Measurements from ENCODE around the gene IL20.
A peak's percentile ranks its signal among the peaks of the same experiment; 100 is the strongest.
"Not testable (repeated sequence)": the region's sequence is repeated elsewhere in the genome, so short reads cannot be mapped to it uniquely, and the experiment has no call there.

Gene IL20

DNA sequence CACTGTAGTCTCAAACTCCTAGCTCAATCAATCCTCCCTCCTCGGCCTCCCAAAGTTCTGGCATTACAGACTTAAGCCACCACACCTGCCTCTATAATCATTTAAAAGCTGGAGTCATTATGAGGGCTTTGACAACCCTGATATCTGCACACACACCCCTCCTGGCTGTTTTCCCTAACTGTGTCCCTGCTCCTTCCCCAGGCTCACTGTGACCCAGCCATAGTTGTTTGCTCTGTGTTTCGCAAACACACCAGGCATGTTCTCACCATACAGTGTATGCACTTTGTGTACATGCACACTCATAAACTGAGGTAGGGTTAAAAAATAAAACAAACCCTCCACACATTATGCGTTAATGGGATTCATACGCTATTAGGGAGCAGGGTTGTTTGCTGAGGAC is 21.8 kb upstream of the IL20 start:
- no peak for DNase-seq

DNA sequence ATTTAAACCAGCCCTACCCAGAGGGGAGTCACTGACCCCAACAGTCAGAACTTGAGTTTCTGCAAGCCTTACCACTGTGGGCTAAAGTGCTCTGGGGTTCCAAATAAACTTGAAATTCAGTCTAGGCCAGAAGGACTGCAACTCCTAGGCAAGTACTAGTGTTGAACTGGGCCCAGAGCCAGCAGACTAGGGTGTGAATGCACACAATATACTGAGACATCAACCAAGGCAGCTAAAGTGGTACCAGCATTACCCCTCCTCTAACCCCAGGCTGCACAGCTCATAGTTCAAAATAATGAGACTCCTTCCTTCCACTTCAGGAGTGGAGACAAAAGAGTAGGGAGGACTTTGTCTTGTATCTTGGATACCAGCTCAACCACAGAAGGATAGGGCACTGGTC is 18.9 kb upstream of the IL20 start:
- DNase-seq, result no peak

DNA sequence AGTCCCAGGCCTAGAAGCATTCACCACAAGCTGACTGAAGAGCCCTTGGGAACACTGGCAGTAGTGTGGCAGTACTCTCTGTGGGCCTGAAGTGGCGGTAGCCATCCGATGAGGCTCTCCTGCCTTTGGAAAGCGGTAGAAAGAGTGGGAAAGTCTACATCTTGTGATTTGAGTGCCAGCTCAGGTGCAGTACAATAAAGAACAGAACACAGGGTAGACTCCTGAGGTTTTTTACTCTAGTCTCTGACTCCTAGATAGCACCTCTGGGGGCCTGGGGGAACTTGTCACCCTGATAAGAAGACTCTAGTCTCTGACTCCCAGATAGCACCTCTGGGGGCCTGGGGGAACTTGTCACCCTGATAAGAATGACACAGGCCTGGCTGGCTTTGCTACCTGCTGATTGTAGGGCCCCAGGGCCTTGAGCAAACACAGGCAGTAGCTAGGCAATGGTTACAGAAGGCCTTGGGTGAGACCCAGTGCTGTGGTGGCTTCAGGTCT is 18.0 kb upstream of the IL20 start:
- DNase-seq, result no peak

DNA sequence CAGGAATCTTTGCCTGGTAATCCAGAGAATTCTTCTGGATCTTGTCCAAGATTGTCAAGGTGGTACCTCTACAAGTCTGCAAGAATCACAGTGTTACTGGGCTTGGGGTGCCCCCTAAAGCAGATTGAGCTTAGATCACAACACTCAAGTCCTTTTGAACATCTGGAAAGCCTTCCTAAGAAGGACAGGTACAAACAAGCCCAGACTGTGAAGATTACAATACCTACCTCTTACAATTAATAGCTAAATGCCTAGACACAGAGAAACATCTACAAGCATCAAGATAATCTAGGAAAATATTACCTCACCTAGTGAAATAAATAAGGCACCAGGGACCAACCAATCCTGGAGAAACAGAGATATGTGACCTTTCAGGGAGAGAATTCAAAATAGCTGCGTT is 17.5 kb upstream of the IL20 start:
- no peak for DNase-seq

DNA sequence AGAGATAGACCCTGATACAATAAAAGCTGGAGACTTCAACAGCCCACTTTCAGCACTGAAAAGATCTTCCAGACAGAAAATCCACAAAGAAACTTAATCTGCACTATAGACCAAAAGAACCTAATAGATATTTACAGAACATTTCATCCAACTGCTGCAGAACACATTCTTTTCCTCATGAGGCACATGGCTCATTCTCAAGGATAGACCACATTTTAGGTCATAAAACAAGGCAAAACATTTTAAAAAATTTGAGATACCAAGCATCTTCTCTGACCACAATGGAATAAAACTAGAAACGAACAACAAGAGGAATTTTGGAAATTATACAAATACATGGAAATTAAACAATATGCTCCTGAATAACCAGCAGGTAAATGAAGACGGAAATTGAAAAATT is 15.0 kb upstream of the IL20 start:
- DNase-seq, result no peak

DNA sequence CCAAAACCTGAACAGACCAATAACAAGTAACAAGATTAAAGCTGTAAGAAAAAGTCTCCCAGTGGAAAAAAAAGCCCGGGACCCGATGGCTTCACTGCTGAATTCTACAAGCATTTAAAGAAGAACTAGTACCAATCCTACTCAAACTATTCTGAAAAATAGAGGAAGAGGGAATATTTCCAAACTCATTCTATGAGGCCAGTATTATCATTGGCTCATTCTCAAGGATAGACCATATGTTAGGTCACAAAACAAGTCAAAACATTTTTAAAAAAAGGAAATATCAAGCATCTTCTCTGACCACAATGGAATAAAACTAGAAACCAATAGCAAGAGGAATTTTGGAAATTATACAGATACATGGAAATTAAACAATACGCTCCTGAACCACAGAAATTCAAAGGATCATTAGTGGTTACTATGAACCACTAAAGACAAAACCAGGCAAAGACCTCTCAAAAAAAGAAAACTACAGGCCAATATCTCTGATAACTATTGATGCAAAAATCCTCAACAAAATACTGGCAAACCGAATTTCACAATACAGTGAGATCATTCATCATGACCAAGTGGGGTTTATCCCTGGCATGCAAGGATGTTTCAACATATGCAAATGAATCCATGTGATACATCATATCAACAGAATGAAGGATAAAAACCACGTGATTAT is 13.9 kb upstream of the IL20 start:
- DNase-seq, result no peak

DNA sequence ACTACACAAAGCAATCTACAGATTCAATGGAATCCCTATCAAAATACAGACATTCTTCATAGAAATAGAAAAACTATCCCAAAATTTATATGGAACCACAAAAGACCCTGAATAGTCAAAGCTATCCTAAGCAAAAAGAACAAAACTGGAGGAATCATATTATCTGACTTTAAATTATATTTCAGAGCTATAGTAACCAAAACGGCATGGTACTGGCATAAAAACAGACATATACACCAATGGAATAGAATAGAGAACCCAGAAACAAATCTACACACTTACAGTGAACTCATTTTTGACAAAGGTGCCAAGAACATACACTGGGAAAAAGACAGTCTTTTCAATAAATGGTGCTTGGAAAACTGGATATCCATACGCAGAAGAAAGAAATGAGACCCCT is 12.8 kb upstream of the IL20 start:
- not testable (repeated sequence) for DNase-seq

DNA sequence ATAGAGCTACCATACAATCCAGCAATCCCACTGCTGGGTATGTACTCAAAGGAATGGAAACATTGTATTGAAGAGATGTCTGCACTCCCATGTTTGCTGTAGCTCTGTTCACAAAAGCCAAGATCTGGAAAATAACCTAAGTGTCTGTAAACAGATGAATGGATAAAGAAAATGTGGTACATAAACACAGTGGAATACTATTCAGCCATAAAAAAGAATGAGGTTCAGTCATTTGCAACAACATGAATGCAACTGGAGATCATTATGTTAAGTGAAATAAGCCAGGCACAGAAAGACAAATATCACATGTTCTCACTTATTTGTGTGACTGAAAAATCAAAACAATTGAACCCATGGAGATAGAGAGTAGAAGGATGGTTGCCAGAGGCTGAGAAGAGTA is 11.7 kb upstream of the IL20 start:
- DNase-seq, result not testable (repeated sequence)

DNA sequence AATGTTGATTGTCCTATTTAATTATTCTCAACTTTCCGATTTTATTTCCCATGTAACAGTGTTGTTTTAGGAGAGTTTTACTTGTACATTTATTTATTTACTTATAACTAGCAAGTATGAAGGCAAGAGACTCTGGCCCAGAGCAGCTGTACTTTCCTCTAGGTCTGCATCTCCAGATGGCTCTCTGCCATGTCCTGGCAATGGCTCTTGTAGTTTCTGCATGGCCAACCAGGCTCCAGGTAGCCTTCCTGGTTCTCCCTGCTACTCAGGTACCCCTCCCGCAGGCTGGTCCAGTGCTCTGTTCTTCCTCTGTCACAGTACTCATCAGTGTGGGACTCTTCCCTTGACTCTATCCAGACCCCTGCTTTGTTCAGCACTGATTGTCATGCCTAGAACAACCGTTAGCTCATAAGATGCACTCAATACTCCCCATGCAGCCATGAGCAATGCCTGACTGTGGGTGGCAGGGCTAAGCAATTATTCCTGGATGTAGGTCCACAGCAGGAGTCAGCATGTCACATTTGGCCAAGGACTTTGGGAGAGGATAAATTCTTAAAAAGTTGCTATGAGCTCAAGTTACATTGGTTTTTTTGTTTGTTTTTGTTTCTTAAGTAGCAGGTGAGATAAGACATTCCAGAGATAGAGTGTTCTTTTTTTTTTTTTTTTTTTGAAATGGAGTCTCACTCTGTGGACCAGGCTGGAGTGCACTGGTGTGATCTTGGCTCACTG is 10.9 kb upstream of the IL20 start:
- DNase-seq, result no peak

DNA sequence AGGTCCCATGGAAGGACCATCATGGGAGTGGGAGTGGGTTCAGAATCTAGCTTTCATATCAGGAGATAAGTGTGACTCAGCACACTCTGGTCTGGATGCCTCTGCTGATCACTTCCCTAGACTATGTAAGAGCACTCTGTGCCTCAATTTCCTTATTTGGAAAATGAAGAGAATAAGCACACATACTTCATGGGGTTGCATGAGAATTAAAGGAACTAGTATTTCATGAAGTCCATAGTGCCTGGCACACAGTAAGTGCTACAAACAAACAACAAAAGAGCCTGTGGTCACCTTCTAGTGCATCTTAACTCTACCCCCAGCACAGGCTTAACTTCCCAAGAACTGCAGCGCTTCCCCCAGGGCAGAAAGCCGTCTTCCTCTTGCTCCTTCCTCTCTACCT is 9.6 kb upstream of the IL20 start:
- no peak for DNase-seq

DNA sequence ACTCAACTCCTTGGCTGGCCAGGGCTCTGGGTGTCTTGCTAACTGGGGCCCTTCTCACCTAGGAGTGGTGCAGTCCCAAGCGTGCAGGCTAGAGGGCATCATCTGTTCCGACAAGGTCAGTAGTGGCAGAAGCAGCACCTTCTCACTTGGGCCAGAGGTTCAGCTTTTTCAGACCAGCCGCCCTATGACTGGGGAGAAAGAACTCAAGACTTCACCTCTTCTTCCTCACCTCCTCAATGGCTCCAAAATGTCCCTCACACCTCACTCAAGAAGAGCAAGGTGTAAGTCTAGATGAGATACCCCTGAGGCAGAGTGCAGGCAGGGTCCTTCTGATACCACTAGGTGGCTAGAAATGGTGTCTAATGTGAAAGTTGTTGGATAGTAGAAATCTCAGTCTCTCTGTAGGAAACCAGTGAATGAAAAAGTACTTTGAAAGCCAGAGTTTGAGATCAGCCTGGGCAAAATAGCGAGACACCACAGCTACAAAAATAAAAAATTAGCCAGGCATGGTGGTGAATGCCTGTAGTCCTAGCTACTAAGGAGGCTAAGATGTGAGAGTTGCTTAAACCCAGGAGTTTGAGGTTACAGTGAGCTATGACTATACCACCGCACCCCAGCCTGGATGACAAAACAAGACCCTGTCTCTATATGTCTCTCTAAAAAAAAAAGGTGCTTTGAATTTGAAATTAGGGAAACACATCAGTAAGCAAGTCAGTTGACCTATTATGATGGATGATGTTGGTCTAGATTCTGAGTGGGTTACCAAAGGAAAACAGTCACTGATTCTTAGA is 8.6 kb upstream of the IL20 start:
- DNase-seq, result peak in 1 of 2 donors; percentile 28

DNA sequence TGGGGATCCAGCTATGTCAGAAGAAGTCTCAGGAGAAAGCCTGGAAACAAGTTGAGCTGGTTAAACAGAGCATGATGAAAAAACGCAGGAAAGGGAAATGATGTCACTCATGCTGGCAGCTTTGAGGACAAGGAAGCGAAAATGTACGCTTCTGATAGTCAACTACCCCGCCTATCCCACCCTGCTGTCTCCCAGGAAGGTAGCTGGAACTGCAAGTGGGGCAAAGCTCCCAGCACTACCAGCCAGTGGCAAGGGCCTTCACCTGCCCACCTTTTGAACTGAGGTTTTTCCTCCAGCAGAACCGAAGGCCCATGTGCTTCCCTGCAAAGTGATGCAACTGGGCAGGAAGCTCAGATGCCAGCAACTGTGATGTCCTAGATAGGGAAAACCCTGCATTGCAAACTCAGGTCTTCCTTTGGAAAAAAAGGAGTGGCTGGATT is 6.3 kb upstream of the IL20 start:
- peak in 1 of 2 donors; percentile 14 for DNase-seq

DNA sequence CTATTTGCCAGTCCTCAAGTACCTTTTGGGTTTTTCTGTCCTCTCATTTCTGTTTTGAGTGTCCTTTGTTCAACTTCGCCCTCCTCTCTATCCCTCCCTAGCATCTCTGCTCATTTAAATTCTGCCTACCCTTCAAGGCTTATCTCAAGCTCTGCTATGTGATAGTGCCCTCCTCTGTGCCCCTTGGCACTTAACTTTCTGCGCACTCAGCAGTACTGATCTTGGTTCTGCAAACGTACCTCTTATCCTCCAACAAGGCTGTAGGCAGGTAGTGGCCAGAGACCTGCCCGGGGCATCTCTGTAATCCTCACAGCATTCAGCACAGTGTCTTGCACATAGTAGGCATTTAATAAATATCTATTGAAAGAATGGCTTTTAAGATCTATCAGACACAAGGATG is 5.3 kb upstream of the IL20 start:
- no peak for DNase-seq

DNA sequence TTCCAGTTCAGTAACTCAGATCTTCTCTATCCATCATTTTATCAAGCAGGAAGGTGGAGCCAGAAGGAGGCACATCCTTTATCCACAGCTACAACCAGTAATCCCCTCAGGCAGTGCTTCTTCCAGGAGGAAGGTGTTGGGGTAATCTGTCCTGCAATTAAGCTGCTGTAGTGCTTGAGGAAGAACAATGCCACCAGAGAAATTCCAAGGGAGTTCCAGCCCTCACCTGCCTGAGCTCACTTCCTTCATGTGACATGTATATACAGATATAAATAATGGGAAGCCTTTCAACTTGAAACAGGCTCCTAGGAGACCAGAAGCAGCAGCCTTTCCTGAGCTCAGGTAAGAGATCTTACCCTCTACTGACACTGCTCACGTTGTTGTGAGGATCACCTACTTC is 2.2 kb upstream of the IL20 start:
- no peak for DNase-seq

DNA sequence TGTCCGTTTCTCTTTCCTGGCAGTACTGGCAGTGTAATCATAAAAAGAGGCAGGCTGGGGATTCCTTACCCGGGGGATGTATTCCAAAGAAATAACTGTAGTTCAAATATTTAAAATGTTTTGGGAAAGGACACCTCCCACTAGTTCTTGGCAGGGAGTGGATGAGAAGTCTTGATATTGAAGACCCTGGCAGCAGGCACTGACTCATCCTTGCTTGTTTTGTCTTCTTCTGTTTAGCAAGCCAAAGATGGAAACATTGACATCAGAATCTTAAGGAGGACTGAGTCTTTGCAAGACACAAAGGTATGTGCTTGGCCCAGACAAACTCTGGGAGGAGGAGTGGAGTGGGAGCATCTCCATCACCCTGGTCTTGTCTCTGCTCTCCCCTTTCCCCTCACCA is 639 bp downstream of the IL20 start:
- no peak for DNase-seq

DNA sequence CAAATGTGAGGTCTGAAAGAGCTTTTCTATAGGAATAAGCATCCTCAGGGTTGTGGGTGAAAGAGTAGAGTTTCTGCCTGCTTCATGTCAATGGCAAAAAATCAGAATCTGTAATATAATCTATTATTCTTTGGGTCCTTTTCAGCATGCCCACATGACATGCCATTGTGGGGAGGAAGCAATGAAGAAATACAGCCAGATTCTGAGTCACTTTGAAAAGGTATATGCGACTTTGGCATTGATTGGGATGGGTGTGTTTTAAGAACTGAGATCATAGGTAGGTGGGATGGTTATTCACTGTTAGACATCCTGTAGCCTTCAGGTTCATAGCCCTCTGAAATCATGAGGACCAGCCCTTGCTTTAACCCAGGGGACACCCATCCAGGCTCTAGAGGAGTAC is 1.8 kb downstream of the IL20 start:
- DNase-seq, result no peak

DNA sequence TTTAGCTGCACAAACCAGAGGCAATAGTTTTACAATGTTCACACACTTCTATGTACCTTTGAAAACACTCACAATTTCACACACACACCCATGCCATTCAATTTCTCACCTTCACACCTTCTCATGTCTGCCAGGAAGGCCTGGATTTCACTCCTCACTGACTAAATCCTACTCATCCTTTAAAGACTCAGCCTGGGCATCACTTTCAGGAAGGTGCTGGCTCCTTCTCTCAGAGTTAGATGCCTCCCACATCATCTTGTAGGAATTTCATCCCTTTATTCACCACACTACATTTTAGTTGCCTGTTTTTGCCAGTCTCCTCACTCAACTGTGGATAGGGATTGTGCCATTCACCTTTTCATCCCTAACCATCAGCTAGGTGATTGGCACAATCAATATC is 2.3 kb downstream of the IL20 start:
- no peak for DNase-seq

DNA sequence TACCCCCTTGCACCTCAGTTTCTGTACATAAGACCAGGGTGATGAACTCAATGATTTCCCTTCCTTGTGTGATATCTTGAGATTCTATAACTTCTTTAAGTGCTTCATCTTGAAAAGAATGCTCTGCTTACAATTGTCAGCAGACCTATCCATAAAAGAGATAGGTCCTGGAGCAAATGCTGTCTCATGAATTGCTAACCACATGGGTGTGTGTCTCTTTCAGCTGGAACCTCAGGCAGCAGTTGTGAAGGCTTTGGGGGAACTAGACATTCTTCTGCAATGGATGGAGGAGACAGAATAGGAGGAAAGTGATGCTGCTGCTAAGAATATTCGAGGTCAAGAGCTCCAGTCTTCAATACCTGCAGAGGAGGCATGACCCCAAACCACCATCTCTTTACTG is 2.8 kb downstream of the IL20 start:
- DNase-seq, result no peak

DNA sequence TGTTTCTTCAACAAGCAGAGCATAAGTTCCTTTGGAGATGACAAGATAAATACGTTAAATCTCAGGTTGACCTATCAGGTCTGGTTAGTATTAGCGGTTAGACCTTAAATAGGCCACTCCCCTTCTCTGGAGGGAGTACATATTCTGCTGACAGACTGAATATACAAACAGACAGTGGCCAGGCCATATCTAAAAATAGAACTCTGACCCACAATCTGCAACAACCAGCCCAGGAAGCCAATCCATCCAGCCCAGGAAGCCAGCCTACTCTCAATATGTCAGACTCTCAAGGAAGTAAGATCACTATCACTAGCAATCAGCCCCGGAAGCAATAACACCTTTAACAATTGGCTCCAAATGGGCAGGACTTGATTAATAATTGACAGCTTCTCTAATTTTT is 6.7 kb downstream of the IL20 start:
- no peak for DNase-seq

DNA sequence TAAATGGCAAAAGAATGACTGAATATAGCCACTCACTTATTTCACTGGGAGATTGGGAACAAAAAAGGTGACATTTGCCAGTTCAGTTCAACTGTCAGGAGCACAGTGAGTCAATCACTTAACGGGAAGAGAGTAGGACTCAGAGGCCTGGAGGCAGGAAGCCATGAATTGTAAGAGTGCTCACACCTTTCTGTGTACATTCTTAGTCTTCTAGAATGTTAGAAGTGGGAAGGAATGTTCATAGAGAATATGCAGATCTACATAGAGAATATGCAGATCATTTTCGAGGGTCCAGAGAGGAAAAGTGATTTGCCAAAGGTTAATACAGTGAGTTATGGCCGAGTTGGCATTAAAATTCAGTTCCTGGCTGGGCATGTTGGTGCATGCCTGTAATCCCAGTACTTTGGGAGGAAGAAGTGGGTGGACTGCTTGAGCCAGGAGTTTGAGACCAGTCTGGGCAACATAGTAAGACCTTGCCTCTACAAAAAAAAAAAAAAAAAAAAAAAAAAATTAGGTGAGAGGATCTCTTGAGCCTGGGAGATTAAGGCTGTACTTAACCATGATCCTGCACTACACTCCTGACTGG is 8.3 kb downstream of the IL20 start:
- no peak for DNase-seq

DNA sequence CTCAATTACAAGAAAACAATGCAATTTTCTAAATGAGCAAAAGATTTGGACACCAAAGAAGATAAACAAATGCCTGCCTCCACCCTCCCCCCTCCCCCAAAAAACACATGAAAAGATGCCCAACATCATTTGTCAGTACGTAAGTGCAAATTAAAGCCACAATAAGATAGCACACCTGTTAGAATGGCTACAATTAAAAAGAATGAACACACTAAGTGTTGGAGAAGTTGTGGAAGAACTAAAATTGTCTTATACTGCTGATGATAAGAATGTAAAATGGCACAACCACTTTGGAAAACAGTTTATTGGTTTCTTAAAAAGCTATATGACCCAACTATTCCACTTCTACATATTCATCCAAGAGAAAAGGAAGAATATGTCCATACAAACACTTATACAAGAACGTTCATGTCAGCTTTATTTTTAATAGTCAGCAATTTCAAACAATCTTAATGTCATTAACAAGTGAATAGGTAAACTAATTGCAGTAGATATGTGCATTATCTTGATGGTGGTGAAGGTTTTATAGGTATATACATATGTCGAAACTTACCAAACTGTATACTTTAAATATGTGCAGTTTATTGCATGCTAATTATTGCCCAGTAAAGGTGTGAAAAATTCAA is 10.4 kb downstream of the IL20 start:
- no peak for DNase-seq

DNA sequence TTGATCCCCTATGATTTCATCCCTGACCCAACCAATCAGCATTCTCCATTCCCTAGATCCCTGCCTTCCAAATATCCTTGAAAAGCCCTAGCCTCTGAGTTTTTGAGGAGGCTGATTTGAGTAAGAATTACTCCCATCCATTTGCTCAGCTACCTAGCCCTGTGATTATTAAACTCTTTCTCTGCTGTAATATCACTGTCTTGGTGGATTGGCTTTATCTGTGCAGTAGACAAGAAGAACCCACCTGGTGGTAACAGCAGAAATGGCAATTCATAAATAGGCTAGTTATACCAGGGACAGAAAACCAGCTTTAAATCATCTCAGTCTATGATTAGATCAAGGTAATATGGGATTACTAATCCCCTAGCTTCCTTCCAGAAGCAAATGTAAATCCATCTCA is 13.0 kb downstream of the IL20 start:
- no peak for DNase-seq

DNA sequence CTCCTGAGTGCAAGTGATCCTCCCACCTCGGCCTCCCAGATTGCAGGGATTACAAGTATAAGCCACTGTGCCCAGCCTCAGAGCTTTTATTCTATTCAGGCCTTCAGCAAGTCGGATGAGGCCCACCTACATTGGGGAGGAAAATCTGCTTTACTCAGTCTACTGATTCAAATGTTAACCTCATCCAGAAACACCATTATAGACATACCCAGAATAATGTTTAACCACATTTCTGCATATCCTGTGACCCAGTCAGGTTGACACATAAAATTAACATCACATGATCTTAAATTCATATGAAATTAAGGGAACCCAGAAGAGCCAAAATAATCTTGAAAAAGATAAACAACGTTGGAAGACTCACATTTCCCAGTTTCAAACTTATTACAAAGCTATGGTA is 14.9 kb downstream of the IL20 start:
- DNase-seq, result no peak

All from CD4-positive, alpha-beta T cell treated with Interferon alpha-2 for 1 hour (primary cell).